Stimulated activated naive B cell treated with anti-CD40 and anti-IgM and Interleukin-4, amounts not matched to agents 10 μg/mL and 1 μg/mL and 100 μg/mL, for 72 hours (primary cell): ENCODE measurements around the gene UPF3A.

Experiments
- ATAC-seq, 2 donors: fragments of 150-1000 bp; cut with Tn5 transposase; replicated peaks; 2 replicates each; pipeline ENCODE4 v1.10.0; 2021; ENCODE audit warnings: moderate library complexity in 1 of 2
- DNase-seq: peaks from one replicate; pipeline ENCODE4 v3.0.0; 2021
- H3K27ac Mint-ChIP-seq: one replicate; pipeline ENCODE4 v1.8.0; 2022; ENCODE audit warnings: mild to moderate bottlenecking, mixed read lengths
- H3K27me3 Mint-ChIP-seq, 2 donors: one replicate each; pipeline ENCODE4 v1.8.0; 2022; ENCODE audit warnings: mixed read lengths in 2 of 2
- H3K36me3 Mint-ChIP-seq, 2 donors: one replicate each; pipeline ENCODE4 v1.8.0; 2022; ENCODE audit warnings: mixed read lengths in 2 of 2, mild to moderate bottlenecking in 1 of 2
- H3K4me1 Mint-ChIP-seq, 2 donors: one replicate each; pipeline ENCODE4 v1.8.0; 2022; ENCODE audit warnings: mixed read lengths in 2 of 2, mild to moderate bottlenecking in 1 of 2
- H3K4me3 Mint-ChIP-seq, 2 donors: one replicate each; pipeline ENCODE4 v1.8.0; 2022; ENCODE audit warnings: mild to moderate bottlenecking in 2 of 2, mixed read lengths in 2 of 2, moderate library complexity in 1 of 2
- H3K9me3 Mint-ChIP-seq, 2 donors: one replicate each; pipeline ENCODE4 v1.8.0; 2022; ENCODE audit warnings: mixed read lengths in 2 of 2, mild to moderate bottlenecking in 1 of 2

Gene UPF3A

DNA sequence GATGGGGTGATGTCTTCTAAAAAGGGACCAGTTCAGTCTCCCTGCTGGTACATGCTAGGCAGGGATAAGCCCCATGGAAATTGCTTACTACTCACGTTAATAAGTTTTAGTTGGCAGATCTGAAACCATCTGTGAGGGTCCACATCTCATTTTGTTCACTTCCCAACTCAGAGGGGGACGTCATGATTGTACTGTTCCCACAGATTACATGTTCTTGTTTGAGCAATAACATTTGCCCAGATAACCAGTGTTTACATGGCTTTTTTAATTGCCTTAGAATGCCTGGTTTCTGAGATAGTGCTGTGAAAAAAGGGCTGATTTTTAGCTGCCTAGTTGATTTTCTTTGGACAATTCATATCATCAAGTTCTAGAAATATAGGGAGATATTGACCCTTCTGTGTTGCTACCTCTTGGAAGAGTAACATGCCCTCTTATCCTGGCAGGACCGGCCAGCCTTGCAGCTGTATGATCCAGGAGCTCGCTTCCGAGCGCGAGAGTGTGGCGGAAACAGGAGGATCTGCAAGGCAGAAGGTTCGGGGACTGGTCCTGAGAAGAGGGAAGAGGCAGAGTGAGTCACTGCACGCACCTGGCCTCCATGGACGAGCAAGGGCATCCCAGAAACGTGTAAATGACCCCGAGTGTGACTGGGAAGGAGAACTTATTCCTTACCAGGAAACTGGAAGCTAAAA is 23.1 kb downstream of the UPF3A start:
- Mint-ChIP-seq H3K4me1 (peaks cover 0 to 1% of the 10 kb centered on the region in 2 donors), H3K4me3 (no peak overlapping the region), H3K36me3 (peaks cover 30 to 41% of the 10 kb centered on the region in 2 donors), H3K9me3 (no peaks in the 10 kb centered on the region), H3K27ac (peak overlapping the region; percentile 67), H3K27me3 (no peaks in the 10 kb centered on the region)
- ATAC-seq (no peak), DNase-seq (no peak)

DNA sequence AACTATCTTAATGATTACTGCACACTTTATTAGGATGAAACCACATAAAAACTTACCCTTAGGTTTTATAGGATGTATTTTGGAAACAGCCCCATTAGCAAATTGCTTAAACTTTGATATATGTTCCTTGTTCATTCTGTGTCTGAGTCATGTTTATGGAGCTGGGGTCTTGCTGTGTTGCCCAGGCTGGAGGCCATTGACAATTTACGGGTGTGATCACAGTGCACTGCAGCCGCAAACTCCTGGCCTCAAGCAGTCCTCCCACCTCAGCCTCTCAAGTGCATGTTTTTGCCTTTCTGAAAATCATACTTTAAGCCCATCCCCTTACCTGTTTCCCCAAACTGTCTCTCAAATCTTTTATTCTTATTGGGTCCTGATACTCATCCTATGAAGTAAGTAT is 27.7 kb downstream of the UPF3A start:
- Mint-ChIP-seq H3K4me1 (peaks cover 11 to 13% of the 10 kb centered on the region in 2 donors), H3K4me3 (no peak overlapping the region), H3K36me3 (peaks cover 15 to 18% of the 10 kb centered on the region in 2 donors), H3K9me3 (no peaks in the 10 kb centered on the region), H3K27me3 (no peaks in the 10 kb centered on the region), H3K27ac (no peak overlapping the region)
- ATAC-seq = no peak
- DNase-seq = no peak

DNA sequence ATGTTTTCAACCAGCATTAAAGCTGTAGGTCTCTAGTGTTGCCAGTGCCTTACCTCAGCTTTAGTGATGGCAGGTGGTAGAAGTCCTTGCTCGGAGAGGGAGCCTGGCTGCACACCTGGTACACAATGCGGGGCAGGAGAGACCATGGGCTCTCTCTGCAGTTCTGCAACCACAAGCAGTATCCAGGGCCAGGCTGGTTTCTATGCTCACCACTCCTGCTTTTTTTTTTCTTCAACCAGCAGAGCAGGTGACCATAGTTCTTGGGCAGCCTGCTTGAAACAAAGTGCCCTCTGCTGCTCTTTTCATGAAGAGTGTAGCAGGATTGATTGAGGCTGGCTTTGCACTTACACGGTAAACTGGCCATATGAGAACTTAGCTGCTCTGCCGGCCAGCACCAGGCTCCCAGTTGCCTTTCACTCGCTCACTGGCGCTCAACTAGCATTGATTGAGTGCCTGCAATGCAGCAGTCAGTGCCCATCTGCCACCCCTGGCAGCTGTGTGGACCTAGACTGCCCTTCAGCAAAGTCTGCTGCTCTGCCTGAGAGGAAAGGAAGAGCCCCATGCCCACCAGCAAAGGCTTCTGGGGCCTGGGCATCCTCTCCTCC is 28.5 kb downstream of the UPF3A start:
- peaks cover 11 to 15% of the 10 kb centered on the region in 2 donors for H3K36me3 Mint-ChIP-seq
- DNase-seq (no peak), ATAC-seq (no peak)
- H3K4me1 Mint-ChIP-seq = peaks cover 12 to 16% of the 10 kb centered on the region in 2 donors
- H3K27me3 Mint-ChIP-seq = no peaks in the 10 kb centered on the region
- H3K27ac Mint-ChIP-seq = no peak overlapping the region
- no peak overlapping the region for H3K4me3 Mint-ChIP-seq
- H3K9me3 Mint-ChIP-seq = no peaks in the 10 kb centered on the region

DNA sequence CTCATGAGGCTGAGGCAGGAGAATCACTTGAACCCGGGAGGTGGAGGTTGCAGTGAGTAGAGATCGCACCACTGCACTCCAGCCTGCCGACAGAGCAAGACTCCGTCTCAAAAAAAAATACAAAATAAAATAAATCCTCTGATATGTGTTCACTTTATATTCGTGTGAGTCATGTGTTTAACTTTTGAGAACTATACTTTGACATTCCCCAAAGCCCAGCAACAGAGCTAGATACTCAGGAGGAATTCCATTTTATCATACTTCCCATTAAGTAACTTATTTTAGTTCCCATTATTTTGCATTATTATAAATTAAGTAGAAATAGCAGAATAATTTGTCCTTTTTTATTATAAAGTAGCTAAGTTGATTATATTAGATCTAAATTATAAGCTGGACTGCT is 29.6 kb downstream of the UPF3A start:
- Mint-ChIP-seq H3K27me3 (no peaks in the 10 kb centered on the region), H3K4me1 (peaks cover 18 to 26% of the 10 kb centered on the region in 2 donors), H3K36me3 (peaks cover 13 to 17% of the 10 kb centered on the region in 2 donors), H3K9me3 (no peaks in the 10 kb centered on the region), H3K4me3 (no peak overlapping the region), H3K27ac (no peak overlapping the region)
- no peak for DNase-seq
- ATAC-seq = no peak

DNA sequence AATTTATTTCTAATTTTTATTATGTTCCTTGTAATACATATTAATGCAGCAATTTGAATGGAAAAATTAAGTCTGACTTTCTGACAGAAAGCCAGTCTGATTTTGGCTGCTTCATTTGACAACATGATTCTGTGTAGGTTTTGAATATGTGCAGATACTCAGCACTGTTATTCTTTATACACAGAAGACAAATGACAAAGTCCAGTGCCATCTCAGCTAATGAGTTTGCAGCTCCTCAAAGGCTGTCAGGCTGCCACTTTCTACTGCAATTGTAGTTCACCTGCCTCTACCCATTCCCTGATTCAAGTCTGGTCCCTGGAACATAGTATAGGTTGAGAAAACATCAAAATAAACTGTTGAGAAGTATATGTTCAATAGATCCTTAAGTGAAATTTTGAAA is 30.0 kb downstream of the UPF3A start:
- H3K36me3 Mint-ChIP-seq = peaks cover 11 to 12% of the 10 kb centered on the region in 2 donors
- H3K27ac Mint-ChIP-seq = no peak overlapping the region
- DNase-seq = no peak
- no peaks in the 10 kb centered on the region for H3K9me3 Mint-ChIP-seq
- no peak for ATAC-seq
- peaks cover 18 to 26% of the 10 kb centered on the region in 2 donors for H3K4me1 Mint-ChIP-seq
- H3K27me3 Mint-ChIP-seq = no peaks in the 10 kb centered on the region
- H3K4me3 Mint-ChIP-seq = no peak overlapping the region

DNA sequence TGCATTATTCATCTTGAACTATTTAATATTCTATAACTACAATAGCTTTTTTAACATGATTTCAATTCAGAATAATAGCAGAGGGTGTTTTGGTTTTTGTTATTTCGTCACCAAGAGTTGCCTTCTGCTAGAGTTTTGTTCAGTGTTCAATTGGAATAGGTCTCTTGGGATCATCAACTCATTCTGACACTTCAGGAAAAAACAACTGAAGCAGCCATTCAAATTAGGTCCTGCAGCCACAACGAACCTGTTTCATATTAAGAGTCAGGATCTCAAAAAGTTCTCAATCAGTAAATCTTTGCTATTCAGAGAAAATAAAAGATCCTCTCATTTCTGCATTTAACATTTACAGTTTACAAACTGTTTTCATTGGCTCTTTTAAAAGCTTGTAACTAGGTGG is 30.5 kb downstream of the UPF3A start:
- no peak overlapping the region for H3K4me3 Mint-ChIP-seq
- H3K27ac Mint-ChIP-seq = no peak overlapping the region
- peaks cover 7 to 13% of the 10 kb centered on the region in 2 donors for H3K36me3 Mint-ChIP-seq
- H3K27me3 Mint-ChIP-seq = no peaks in the 10 kb centered on the region
- ATAC-seq (no peak), DNase-seq (no peak)
- H3K9me3 Mint-ChIP-seq = no peaks in the 10 kb centered on the region
- H3K4me1 Mint-ChIP-seq = peaks cover 18 to 31% of the 10 kb centered on the region in 2 donors

DNA sequence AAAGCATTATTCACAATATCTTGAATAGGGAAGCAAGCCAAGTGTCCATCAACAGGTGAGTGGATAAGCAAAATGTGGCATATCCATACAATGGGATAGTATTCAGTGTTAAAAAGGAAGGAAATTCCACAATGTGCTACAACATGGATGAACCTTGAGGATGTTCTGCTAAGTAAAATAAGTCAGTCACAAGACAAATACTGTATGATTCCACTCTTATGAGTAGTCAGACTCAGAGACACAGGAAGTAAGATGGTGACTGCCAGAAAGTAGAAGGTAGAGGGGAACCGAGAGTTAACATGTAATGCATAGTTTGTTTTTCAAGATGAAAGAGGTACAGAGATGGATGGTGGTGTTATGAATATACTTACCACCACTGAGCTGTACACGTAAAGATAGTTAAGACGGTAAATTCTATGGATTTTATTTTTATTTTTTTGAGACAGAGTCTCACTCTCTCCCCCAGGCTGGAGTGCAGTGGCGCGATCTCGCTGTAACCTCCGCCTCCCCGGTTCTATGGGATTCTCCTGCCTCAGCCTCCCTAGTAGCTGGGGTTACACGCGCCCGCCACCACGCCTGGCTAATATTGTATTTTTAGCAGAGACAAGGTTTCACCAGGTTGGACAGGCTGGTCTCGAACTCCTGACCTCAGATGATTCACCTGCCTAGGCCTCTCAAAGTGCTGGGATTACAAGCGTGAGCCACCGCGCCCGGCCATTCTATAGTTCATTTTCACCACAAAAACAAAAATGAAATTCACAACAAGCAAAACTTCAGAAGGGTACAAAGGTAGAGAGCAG is 31.9 kb downstream of the UPF3A start:
- DNase-seq (no peak), ATAC-seq (peak; percentile 31 to 55)
- Mint-ChIP-seq H3K27ac (peak overlapping the region; percentile 96), H3K36me3 (peaks cover 4 to 12% of the 10 kb centered on the region in 2 donors), H3K4me1 (peaks cover 18 to 42% of the 10 kb centered on the region in 2 donors), H3K4me3 (peak overlapping the region; percentile 80 to 89), H3K9me3 (no peaks in the 10 kb centered on the region), H3K27me3 (no peaks in the 10 kb centered on the region)

DNA sequence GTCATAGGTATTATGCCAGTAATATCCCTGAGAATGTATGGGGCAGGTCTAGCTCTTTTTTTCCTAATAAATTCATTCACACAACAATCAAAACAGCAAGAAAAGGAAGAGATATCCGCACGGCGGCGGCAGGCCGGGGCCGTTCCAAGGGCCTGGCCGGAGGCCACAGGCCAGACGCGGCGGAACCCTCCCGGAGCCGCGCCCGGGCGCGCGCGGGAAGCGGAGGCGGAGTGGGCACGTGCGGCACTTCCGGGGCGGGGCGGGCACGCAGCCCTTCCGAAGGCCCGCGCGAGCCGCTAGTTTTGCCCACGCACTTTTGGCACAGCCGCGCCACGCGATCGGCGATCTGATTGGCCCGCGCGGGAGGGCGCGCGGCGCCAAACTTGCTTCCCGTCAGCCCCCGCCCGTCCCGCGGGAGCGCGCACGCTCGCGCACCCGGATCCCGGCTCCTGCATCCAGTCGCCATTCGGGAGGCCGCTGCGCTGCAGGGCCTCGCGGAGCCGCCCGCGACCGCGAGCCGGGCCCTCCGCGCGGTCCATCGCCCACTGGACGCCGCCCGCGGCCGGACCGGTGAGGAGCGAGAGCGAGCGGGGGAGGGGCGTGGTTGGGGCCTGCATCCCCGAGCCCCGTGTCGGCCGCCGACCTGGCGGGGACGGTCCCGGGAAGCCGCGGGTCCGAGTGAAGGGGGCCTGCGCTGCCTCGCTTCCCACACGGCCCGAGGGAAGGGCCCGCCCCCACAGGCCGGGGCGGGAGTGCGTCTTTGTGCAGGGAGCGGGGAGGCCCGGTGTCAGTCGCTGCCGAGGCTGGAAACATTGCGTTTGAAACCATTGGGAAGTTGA is 32.9 kb downstream of the UPF3A start, which contains the start of gene CHAMP1:
TSS of gene CHAMP1 (plus strand) at position 430 of the 839 bp plus-strand sequence. CDS start 9,340 bp downstream, outside the sequence.
- H3K36me3 Mint-ChIP-seq = peaks cover 7 to 11% of the 10 kb centered on the region in 2 donors
- peak; percentile 94 for DNase-seq

DNA sequence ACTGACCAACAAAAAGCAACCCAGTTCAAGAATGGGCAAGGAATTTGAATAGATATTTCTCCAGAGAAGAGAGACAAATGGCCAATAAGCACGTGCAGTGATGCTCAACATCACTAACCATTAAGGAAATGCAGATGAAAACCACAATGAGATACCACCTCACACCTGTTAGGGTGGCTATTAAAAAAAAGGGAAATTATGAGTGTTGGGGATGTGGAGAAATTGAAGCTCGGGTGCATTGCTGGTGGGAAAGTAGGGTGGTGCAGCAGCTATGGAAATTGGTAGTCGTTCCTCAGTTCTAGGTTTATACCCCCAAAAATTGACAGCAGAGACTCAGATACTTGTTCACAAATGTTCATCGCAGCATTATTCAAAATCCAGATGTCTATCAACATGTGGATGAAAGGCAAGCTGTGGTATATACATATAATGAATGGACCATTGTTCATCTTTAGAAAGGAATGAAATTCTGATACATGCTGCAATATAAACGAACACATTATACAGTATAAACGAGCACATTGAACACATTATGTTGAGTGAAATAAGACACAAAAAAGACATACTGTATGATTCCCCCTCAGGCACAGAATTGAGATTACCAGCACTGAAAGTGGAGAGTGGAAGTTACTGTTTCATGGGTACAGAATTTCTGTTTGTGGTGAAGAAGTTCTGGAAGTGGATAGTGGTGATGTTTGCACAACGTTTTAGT is 33.8 kb downstream of the UPF3A start:
- Mint-ChIP-seq H3K4me3 (peak overlapping the region; percentile 80 to 89), H3K36me3 (peaks cover 16 to 19% of the 10 kb centered on the region in 2 donors), H3K4me1 (peaks cover 27 to 62% of the 10 kb centered on the region in 2 donors), H3K27me3 (no peaks in the 10 kb centered on the region), H3K27ac (peak overlapping the region; percentile 84), H3K9me3 (no peaks in the 10 kb centered on the region)
- ATAC-seq (peak; percentile 18 to 19), DNase-seq (no peak)

More for the DNA sequence above, 32.9 kb downstream of the UPF3A start, which contains the start of gene CHAMP1:
- peak within 1 kb of the TSS; percentile 96 for H3K27ac Mint-ChIP-seq
- H3K9me3 Mint-ChIP-seq = no peaks in the 10 kb centered on the region
- H3K4me3 Mint-ChIP-seq = peak within 1 kb of the TSS; percentile 80 to 89
- H3K4me1 Mint-ChIP-seq = peaks cover 20 to 52% of the 10 kb centered on the region in 2 donors
- no peaks in the 10 kb centered on the region for H3K27me3 Mint-ChIP-seq
- peak; percentile 85 to 92 for ATAC-seq

DNA sequence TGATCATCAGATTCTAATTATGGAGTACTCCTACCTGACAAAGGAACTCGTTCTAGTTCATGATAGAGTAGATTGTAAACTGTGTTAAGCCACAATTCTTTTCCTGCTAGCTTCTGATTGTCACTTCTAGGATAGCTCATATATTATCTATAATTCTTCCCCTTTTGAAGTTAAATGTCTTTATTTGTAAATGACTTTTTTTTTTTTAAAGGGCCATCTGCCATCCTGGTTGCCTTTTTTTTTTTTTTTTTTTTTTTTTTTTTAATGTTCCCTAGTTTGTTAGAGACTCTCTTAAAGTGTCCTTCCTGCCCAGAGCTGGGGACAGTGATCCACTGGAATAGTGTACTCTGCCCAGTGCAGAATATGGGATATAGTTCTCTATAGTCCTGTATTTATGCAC is 37.2 kb downstream of the UPF3A start:
- Mint-ChIP-seq H3K27me3 (no peaks in the 10 kb centered on the region), H3K27ac (no peak overlapping the region), H3K4me1 (peaks cover 23 to 56% of the 10 kb centered on the region in 2 donors), H3K4me3 (no peak overlapping the region), H3K9me3 (no peaks in the 10 kb centered on the region), H3K36me3 (peaks cover 29 to 38% of the 10 kb centered on the region in 2 donors)
- DNase-seq = no peak
- no peak for ATAC-seq

DNA sequence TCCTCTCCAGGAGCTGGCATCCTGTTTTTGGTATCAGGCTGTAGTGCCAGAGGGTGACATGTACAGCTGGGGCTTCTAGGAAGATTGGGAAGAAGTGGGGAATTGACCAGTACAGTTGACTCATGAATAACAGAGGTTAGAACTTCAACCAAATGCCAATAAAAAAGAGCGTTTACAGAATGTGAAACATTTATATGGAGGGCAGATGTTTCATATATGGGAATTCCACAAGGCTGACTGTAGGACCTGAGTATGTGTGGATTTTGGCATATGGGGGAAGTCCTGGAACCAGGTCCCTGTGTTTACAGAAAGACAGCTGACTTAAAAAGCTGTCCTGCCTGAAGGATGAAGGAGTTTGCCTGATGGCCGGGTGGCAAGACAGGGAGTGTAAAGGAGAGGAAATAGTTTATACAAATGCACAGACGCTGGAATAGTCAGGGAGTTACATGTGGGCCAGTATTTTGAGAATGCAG is 38.1 kb downstream of the UPF3A start:
- ATAC-seq (no peak), DNase-seq (no peak)
- Mint-ChIP-seq H3K4me1 (peaks cover 21 to 52% of the 10 kb centered on the region in 2 donors), H3K4me3 (no peak overlapping the region), H3K9me3 (no peaks in the 10 kb centered on the region), H3K27ac (no peak overlapping the region), H3K27me3 (no peaks in the 10 kb centered on the region), H3K36me3 (peaks cover 34 to 47% of the 10 kb centered on the region in 2 donors)

DNA sequence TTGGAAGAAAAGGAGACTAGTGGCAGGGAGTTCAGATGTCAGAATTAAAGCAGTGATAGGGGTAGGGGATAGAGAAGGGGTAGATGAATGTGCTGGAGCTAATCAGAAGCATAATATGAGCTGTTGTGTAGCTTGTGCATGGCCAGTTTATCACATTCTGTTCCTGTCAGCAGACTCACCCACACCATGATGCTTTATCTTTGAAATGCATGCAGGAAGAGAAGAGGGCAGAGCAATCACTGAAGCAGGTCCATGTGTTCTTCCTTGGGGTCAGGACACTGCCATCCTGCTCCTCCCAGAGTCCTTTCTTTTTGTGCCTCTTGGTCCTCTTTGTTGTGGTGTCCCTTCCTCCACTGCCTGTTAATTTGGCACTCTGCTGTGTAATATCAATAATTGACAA is 38.7 kb downstream of the UPF3A start:
- Mint-ChIP-seq H3K36me3 (peaks cover 36 to 53% of the 10 kb centered on the region in 2 donors), H3K4me1 (peaks cover 21 to 52% of the 10 kb centered on the region in 2 donors), H3K4me3 (no peak overlapping the region), H3K9me3 (no peaks in the 10 kb centered on the region), H3K27ac (no peak overlapping the region), H3K27me3 (no peaks in the 10 kb centered on the region)
- DNase-seq (no peak), ATAC-seq (no peak)

DNA sequence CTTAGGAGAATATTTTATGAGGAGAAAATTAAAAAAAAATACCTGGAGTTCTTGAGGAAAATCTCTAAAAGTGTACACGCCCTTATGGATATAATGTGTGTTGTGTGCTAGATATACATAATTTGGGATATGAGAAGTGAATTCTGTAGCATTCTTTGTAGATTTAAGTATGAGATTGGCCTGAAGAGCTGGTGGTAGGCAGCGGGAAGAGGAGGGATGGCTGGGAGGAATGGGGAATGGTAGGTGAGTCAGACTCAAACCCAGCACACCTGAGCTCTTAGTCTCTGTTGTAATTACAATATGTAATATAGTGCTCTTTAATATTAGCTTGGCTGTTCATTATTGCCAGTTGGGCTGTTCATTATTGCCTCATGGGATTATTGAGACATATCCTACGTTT is 39.9 kb downstream of the UPF3A start:
- H3K27ac Mint-ChIP-seq = no peak overlapping the region
- H3K27me3 Mint-ChIP-seq = no peaks in the 10 kb centered on the region
- no peaks in the 10 kb centered on the region for H3K9me3 Mint-ChIP-seq
- no peak overlapping the region for H3K4me3 Mint-ChIP-seq
- DNase-seq (no peak), ATAC-seq (no peak)
- H3K36me3 Mint-ChIP-seq = peaks cover 42 to 60% of the 10 kb centered on the region in 2 donors
- H3K4me1 Mint-ChIP-seq = peaks cover 21 to 51% of the 10 kb centered on the region in 2 donors
